Fibroblast of peridontal ligament (primary cell): ENCODE data around the gene FMO1.
A peak's percentile ranks its signal among the peaks of the same experiment; 100 is the strongest.
"Not testable (repeated sequence)": the region's sequence is repeated elsewhere in the genome, so short reads cannot be mapped to it uniquely, and the experiment has no call there.

Experiments used
- DNase-seq: peaks from one replicate; pipeline ENCODE4 v3.0.0-alpha.2; 2010; ENCODE audit errors: extremely low read depth

FMO1 gene, protein sequence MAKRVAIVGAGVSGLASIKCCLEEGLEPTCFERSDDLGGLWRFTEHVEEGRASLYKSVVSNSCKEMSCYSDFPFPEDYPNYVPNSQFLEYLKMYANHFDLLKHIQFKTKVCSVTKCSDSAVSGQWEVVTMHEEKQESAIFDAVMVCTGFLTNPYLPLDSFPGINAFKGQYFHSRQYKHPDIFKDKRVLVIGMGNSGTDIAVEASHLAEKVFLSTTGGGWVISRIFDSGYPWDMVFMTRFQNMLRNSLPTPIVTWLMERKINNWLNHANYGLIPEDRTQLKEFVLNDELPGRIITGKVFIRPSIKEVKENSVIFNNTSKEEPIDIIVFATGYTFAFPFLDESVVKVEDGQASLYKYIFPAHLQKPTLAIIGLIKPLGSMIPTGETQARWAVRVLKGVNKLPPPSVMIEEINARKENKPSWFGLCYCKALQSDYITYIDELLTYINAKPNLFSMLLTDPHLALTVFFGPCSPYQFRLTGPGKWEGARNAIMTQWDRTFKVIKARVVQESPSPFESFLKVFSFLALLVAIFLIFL

DNA sequence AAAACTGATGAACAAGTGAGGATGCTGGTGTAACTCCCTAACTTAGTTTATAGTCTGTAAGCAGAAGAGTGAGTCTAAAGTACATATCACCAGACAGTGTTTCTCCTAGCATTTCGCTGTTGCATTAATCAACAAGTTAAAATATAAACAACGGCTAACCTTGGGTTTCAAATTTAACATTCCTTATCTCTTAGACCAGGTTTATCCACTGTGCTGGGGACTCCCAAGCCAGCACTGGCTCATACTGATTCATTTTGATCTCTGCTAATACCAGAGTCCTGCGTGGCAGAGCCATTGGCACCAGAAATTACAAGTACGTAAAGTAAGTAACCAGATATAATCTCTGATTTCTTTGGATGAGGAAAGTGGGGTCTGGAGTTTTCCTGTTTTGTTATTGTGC lies at the start of gene FMO1:
FMO1 (plus strand) TSS at position 193 of the 400 bp plus-strand sequence. CDS start 9,594 bp downstream, outside the sequence.
- DNase-seq: no peak

DNA sequence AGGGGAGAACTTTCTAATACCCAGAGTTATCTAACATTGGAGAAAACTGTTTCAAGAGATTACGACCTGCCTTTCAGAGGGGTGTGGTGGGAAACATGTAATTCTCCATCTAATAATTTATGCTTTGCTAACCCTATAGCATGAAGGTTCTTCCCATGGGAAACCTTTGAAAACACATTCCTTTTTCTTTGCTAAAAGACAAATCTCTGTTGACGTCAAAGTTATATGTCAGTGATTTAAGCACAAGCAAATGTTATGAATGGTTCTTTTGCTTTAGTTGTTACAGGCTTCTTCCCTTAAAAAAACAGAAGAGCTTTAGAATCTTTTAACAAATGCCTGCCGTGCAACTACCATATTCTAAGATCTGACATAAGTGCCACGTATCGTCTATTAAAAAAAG lies 44.0 kb upstream of the FMO1 start:
- DNase-seq: peak; percentile 7

DNA sequence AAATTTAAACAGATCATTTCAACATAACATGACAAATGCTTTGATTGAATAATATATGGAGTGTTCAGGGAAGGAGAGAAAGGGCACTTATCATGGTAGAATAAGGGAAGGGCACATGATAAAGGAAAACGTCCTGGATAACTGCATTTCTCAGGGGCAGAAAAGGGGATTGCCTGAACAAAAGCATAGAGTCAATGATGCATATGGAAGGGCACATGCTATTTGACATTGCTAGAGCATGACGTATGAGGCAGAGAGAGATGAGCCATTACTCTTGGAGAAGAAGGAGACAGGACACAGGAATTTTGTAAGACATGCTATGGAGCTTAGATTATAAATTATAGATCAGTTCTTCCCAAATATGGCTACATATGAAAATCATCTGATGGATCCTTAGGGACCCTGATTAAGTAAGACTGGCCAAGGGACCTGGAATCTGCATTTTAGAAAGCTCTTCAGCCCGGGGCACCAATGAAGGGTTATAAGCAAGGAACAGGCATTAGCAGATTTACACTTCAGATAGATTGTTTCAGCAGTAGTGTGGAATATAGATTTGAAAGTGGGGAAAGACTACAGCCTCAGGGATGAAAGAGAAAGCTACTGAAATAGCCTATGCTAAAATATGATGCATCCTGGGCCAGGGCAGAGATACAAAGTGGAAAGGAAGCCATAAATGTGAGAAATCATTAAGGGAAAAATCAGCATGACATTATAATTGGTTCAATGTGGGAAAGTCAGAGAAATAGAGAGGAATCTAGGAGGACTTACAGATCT lies 41.9 kb upstream of the FMO1 start:
- DNase-seq: no peak

DNA sequence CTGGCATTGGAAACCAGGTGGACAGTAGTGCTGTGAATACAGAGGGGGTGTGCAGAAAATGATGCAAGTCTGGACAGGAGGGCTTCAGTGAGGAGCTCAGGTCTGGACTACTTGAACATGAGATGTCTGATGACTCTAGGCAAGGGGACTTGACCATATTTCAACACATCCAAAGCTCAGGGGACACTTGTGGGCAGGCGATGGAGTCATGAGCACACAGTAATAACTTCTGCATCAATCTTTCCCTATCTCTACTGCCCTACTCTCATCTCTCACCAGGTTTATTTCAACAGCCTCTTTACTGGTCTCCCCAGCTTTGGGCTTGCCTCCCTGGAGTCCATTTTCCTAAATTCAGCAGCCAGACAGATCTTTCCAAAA lies 41.3 kb upstream of the FMO1 start:
- DNase-seq: peak; percentile 11

DNA sequence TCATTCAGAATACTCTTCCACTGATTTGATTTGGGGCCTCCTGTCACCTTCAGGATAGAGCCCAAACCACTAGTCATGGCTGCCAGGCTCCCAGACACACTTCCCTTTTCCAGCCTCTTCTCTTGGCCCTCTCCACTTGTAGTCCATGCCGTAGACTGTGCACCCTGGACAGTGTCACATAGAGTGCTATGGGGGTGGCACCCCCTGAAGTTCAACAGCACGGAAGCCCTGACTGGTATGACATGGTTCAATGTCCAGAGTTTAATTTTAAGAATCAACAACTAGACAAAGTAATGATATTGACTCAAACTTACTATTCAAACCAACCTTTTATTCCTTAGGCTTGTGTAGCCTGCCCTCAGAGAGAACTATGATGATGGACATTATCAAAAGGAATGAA lies 40.9 kb upstream of the FMO1 start:
- DNase-seq: no peak

DNA sequence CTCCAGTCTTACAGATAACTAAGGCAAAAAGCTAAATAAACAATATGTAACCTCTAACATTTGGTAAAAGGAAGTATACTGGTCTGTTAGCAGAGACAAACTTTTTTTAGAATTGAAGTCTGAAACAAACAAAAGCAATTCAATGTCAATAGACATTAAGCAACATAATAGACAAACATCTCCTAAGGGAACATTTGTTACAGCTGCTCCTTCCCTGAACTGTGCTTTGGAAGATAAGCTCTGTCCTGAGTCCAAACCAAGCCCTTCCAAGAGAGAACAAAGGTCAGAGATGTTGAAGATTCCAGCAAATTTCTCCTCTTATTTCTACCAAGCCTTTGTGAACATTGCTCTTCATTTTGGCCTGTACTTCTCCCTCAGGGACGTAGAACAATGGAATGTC lies 37.9 kb upstream of the FMO1 start:
- peak; percentile 37 for DNase-seq

DNA sequence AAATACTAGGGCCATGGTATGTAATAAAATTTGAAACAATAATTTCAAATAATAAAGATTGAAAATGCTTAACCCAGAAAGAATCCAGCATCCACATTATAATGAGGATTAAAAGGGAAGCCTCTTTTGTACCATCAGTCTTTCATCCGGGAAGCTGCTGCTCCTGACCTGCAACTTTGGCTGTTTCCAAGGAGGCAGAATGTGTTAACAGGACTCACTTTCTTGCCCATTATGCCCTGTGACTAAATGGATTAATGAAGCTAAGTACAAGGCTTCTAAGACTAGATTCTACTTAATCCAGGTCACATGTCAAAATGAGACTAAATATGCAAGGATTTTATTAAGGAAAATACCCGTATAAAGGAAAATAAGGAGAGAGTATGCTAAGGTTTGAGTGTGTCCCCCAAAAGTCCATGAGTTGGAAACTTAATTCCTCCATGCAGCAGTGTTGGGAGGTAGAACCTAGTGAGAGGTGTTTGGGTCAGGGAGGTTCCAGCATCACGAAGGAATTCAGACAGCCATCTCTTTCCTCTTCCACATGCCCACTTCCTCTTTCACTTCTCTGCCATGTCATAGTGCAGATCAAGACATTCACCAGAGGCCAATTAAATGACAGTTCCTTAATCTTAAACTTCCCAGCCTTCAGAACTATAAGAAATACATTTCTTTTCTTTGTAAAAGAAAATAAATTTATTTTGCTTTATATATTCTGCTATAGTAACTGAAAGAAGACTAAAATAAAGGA lies 35.5 kb upstream of the FMO1 start:
- DNase-seq: no peak

DNA sequence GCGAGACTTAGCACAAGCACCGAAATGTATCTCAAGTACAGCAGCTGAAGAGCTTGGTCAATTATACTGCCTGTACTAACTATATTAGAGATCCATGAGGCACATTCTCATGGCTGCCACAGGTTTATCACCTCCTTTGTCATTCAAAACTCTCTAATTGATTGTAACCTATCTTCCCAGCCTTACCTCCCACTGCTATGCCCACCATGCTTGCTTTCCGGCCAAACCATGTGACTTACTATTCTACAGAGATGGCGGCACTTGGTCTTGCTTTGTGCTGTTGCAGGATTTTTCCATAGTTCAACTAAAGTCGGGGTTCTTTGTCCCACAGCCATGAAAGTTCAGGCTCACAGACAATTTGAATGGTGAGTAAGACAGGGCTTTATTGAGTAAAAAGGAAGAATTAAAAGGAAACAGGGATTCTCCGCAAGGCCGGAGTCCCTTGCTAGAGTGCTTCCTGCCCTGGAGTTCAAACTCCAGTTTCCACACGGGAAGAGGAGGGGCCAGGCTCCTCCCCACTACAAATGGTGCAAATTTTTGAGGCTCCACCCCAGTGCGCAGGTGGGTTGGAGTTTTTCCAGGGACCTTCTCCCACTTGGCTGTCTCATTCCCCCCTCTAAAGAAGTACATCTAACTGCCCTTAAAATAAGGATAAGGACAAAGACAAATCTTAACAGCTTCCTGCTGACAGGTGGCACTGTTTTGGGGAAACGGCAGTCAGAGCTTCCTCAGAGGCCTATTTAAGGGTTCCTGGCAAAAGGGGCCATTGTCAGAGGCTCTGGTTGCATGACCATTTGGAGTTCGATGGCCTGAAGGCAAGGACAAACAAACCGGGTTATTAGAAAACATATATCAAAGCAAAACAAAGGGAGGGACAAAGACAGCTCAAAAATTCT lies 34.5 kb upstream of the FMO1 start:
- no peak for DNase-seq

DNA sequence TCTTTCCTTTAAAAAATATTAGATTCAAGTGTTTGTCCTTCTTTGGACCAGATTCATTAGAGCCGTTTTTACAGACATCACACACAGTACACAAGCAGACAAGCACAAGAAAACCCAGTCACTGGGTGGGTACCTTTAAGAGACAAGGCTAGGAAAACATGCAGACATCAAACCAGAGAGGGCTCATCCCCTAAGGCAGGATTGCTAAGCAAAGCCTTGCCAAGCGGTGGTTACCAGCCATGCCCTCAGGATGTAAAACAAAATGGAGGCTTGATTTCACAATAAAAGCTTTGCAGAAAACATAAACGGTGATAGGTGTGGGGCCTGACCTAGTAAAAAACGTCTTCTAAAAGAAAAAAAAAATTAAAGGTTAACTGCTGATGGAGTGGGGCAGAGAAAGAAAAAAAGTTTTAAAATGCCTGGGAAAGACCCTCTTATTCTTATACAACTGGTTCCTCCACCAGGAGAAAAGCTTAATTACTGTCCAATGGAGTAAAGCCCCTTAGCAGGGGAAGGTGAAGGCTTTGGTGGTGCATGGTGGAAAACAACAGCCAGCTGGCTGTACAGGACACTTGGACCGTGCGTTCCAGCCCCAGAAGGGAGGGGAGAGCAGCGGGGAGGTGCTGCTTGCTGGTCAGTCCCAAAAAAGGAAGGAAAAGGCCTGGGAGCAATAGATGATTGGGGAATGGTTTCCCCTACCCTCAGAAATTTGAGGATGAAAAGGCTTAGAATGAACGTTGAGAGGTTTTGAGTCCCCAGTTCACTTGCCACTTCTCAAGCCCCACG lies 30.4 kb upstream of the FMO1 start:
- DNase-seq: no peak

DNA sequence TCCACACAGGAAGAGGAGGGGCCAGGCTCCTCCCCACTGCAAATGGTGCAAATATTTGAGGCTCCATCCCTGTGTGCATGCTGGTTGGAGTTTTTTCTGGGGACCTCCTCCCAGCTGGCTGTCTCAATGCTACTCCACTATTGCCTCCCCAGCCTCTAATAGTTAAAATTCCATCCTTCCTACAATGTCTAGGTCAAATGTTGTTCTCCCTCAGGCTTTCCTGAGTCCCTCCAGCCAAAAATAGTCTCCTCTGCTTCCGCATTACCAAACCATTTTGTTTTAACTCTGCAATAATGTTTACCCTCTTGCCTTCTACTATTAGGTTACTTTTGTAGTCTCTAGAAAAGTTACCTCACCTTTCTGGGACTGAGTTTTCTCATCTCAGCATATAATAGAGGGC lies 29.6 kb upstream of the FMO1 start:
- DNase-seq: no peak

DNA sequence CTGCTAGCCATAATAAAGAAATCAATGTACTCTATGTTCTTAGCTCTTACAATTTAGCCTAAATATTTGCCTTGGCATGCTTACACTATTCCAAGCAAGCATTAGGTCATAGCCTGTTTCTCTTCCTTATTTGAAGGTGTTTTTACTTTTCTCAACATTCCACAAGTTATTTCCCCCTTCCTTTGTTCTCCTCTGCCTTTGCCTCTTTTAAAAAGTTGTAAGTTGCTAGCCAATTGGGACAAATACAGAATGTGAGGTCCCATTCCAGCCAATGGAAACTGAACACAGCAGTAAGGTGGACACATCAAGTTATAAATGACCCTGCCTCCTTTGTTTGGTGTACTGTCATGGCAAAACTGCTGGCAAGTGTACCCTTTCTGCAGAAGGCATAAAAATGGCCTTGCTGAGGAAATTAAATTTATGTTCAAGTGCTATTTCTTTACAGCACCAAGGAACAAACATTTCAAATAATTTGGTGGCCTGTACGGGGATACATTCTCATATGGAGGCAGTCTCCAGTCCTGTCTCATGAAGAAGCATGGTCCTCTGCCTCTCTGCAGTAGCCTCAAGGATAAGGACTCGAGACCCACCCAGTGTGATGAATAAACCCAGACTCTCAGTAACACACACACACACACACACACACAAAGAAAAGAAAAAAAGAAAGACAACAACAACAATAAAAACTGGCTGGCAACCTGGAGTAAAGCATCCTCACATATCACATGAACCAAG lies 28.8 kb upstream of the FMO1 start:
- DNase-seq: peak; percentile 56

DNA sequence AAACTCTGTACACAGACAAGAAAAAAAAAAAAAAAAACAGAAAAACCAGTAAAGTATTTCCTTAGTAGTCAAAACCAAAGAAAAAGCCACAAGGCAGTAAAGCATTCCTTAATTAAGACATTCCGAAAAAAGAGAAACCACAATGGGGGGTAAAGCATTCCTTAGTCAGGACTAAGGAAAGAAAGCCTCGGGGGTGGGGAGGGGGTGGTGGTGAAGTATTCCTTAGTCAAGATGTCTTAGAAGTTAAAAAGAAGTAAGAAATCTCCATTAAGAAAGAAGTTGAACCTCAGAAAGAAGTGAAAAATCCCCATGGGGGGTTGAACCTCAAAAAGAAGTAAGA lies 28.2 kb upstream of the FMO1 start:
- peak; percentile 95 for DNase-seq

DNA sequence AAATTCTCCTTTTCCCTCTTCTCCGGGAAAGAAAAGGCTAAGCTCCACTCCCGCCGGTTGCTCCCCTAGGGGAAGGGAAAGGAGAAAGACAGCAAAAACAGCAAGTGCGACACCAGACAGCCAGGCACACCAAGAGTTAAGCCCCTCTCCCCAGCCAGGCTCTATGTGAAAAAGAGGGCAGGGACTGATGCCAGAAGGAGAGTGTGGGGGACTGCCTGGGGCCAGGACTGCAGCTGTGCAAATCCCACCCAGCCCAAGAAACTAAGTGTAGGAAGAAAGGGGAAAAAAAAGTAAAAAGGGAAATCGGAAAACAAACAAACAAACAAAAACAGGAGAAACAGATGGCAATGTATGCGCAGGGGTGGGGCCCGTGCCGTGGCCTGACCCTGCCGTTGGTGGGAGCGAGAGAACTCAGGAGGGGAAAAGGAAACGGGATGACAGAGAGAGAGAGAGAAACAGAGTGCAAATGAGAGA lies 27.7 kb upstream of the FMO1 start:
- DNase-seq: peak; percentile 55

DNA sequence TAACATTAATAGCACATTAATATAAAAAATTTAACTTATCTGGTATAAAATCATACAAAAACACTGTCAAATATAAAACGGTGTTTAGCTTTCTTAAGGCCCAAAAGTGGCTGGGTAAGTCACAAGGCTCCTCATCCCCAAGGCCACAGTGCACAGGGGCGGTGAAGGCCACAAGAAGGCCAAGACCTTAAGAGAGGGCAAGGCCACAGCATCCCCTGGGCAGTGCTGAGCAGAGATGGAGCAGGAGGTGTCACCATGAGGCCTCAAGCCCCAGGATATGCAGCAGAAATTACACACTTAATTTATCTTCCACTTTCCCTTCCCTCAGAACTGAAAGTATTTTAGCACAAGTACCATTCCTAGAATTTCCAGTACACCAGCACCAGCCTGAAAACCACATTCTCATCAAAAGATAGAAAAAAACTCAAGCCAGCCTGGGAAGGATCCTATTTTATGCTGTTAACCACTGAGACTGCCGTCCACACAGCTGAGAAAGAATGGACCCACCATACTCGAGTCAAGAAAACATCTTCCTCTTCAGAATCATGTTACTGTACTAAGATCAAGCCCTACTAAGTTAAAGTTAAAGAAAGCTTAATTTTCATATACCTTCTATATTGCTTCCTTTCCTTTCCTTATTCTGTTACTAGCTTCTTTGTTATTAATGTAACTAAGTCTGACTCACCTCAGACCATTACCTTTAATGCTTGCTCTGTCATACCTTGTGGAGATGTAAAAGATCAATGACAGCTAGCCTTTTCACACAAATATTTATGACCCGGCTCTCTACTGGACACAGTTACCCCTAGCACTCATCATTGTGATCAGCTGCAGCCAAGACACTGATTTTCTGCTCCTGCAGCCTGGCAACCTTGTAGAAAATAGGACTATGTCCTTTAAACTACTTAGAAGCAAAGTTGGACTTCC lies 26.4 kb upstream of the FMO1 start:
- peak; percentile 63 for DNase-seq

DNA sequence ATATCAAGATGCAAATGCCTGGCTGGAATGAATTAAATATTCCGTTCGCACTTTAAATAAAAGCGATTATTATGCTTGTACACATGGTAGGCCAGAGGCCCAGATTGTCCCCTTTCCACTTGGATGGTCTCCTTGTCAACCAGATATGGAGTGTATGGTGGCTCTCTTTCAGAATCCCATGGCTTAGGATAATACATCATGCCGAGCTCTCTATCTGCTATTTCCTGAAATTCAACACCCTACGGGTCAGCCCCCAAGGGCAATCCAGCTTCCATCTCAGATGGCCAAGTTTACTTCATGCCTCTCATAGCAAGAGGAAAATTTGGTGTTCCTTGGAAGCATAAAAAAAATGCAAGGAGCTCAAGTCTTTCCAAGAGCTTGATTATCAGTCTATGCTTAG lies 25.4 kb upstream of the FMO1 start:
- peak; percentile 68 for DNase-seq

DNA sequence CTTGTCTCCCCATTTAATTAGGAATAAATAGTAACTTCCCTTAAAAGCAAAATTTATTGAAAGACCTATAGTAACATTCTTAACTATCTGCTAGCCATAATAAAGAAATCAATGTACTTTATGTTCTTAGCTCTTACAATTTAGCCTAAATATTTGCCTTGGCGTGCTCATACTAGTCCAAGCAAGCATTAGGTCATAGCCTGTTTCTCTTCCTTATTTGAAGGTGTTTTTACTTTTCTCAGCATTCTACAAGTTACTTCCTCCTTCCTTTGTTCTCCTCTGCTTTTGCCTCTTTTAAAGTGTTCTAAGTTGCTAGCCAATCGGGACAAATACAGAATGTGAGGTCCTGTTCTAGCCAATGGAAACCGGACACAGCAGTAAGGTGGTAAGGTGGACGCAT lies 24.0 kb upstream of the FMO1 start:
- DNase-seq: not testable (repeated sequence)

DNA sequence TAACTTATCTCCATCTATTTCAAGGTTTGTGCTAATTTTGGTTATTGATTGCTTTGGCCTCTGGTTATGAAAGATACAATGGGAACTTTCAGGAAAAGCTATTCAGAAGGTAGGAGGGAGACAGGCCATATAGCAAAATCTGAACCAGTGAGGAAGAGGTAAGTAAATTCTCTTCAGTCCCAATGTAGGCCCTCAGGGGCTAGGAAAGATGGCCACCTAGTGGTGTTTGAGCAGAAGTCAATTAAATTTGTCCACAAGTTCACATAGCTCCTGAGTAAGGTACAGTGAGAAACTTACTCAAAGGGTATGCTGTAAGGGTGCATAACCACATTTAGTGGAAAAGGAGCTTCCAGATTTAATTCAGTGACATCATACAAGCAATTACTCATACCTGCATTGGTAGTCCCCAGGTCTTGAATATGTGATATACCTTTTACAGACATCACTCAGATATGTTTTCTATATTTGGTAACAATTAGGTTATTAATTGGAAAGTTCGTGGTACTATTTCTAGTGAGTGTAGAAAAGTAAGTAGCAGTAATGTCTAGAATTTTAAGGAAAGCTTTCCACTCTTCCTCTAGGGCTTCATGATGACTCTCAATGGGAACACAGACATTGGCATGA lies 21.4 kb upstream of the FMO1 start:
- peak; percentile 86 for DNase-seq

DNA sequence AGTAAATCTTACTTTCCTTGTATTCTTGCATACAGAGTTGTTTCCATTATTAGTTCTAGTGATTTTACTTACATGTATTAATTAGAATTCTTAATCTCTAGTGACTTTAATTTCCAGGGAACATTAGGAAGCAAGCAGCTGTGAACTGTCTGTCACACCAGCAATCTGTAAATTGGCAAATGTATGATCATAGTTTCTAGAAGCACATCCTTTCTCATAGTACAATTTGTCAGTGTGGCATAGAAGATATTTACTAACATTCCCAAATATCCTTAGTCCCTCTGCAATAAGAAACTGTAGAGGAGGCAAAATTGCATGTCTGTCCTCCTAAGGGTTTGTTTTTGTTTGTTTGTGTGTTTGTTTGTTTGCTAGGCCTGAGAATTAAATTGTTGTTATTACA lies 17.0 kb upstream of the FMO1 start:
- DNase-seq: no peak
